GM23338 (cell line): ENCODE measurements around the gene GNL3. TPM values are rescaled to one million over a fixed set of nuclear protein-coding genes. Genes with fewer than 3 reads are reported as not detected.

ENCODE experiments used
- ATAC-seq: fragments of 200-7000 bp; cut with Tn5 transposase; 3 replicates; pipeline ENCODE4 v1.9.1; 2020
- DNase-seq: peaks from one replicate; pipeline ENCODE4 v3.0.0-alpha.2; 2015; ENCODE audit warnings: low spot score
- H2AFZ ChIP-seq: fragments of 200-600 bp; sonication (generic); 2 replicates; pipeline ENCODE4 v1.8.0; 2016; ENCODE audit warnings: antibody characterized with exemption, mild to moderate bottlenecking, moderate library complexity
- H3F3A ChIP-seq: fragments of 200-600 bp; sonication (generic); replicated peaks from 2 replicates; pipeline ENCODE4 v1.8.0; 2017; ENCODE audit warnings: antibody characterized with exemption, mixed run types, low read depth
- H3K27ac ChIP-seq: fragments of 200-600 bp; sonication (generic); 2 replicates; pipeline ENCODE4 v1.6.1; 2016; ENCODE audit warnings: low read depth
- H3K27me3 ChIP-seq: fragments of 200-600 bp; sonication (generic); 2 replicates; pipeline ENCODE4 v1.8.0; 2016; ENCODE audit warnings: mild to moderate bottlenecking, mixed run types, moderate library complexity; ENCODE audit not compliant: insufficient read depth
- H3K36me3 ChIP-seq: fragments of 200-600 bp; sonication (generic); 2 replicates; pipeline ENCODE4 v1.8.0; 2016; ENCODE audit warnings: mild to moderate bottlenecking; ENCODE audit not compliant: insufficient read depth
- H3K4me1 ChIP-seq: fragments of 200-600 bp; sonication (generic); 2 replicates; pipeline ENCODE4 v1.8.0; 2016; ENCODE audit warnings: mild to moderate bottlenecking, moderate library complexity; ENCODE audit not compliant: insufficient read depth
- H3K4me2 ChIP-seq: fragments of 200-600 bp; sonication (generic); 2 replicates; pipeline ENCODE4 v1.7.1; 2017; ENCODE audit warnings: mixed run types
- H3K4me3 ChIP-seq: fragments of 200-600 bp; sonication (generic); 2 replicates; pipeline ENCODE4 v1.6.1; 2016; ENCODE audit warnings: mixed run types
- H3K79me2 ChIP-seq: fragments of 200-600 bp; sonication (generic); replicated peaks from 2 replicates; pipeline ENCODE4 v1.8.0; 2017; ENCODE audit warnings: mild to moderate bottlenecking; ENCODE audit not compliant: insufficient read depth
- H3K9me2 ChIP-seq: fragments of 200-600 bp; sonication (generic); 2 replicates; pipeline ENCODE4 v1.8.0; 2017; ENCODE audit not compliant: insufficient read depth
- H4K20me1 ChIP-seq: fragments of 200-600 bp; sonication (generic); replicated peaks from 2 replicates; pipeline ENCODE4 v1.8.0; 2017; ENCODE audit warnings: mild to moderate bottlenecking; ENCODE audit not compliant: insufficient read depth
- H3K27ac Mint-ChIP-seq: 2 replicates; pipeline ENCODE4 v1.8.0; 2020; ENCODE audit warnings: inconsistent platforms, mild to moderate bottlenecking, moderate library complexity, mixed read lengths
- H3K27me3 Mint-ChIP-seq: 3 replicates; pipeline ENCODE4 v1.8.0; 2022; ENCODE audit warnings: low read depth, mild to moderate bottlenecking, moderate library complexity, mixed read lengths, inconsistent platforms; ENCODE audit not compliant: insufficient read depth, poor library complexity
- H3K36me3 Mint-ChIP-seq: 3 replicates; pipeline ENCODE4 v1.8.0; 2021; ENCODE audit warnings: low read depth, mild to moderate bottlenecking, inconsistent platforms, moderate library complexity, mixed read lengths
- H3K4me1 Mint-ChIP-seq: 3 replicates; pipeline ENCODE4 v1.8.0; 2020; ENCODE audit warnings: mild to moderate bottlenecking, inconsistent platforms, mixed read lengths
- H3K4me3 Mint-ChIP-seq: 3 replicates; pipeline ENCODE4 v1.8.0; 2021; ENCODE audit warnings: moderate library complexity, mild to moderate bottlenecking, inconsistent platforms, mixed read lengths
- H3K9me3 Mint-ChIP-seq: 3 replicates; pipeline ENCODE4 v1.8.0; 2020; ENCODE audit warnings: moderate library complexity, mild to moderate bottlenecking, inconsistent platforms, mixed read lengths
- CREB1 ChIP-seq: fragments of 250-450 bp; sonication (Bioruptor Pico); IDR thresholded peaks from 2 replicates; pipeline ENCODE4 v1.5.0; 2020; ENCODE audit warnings: low read depth, mild to moderate bottlenecking, moderate library complexity
- EZH2 ChIP-seq: fragments of 200-600 bp; sonication (generic); IDR thresholded peaks from one replicate; pipeline ENCODE4 v1.8.0; 2017; ENCODE audit warnings: antibody characterized with exemption, mild to moderate bottlenecking, low read depth; ENCODE audit not compliant: unreplicated experiment
- EZH2phosphoT487 ChIP-seq: fragments of 200-600 bp; sonication (generic); IDR thresholded peaks from one replicate; pipeline ENCODE4 v1.8.1; 2018; ENCODE audit warnings: antibody characterized with exemption; ENCODE audit not compliant: unreplicated experiment
- JUNB ChIP-seq: IDR thresholded peaks from one replicate; pipeline ENCODE4 v1.6.1; 2016; ENCODE audit warnings: antibody characterized with exemption; ENCODE audit not compliant: unreplicated experiment
- POLR2AphosphoS5 ChIP-seq: IDR thresholded peaks from 2 replicates; pipeline ENCODE4 v1.6.1; 2016; ENCODE audit warnings: antibody characterized with exemption, low read depth
- STAT1 ChIP-seq: IDR thresholded peaks from one replicate; pipeline ENCODE4 v1.6.1; 2016; ENCODE audit warnings: antibody characterized with exemption; ENCODE audit not compliant: unreplicated experiment
- ZNF331 ChIP-seq: fragments of 250-450 bp; sonication (Bioruptor Pico); IDR thresholded peaks from 2 replicates; pipeline ENCODE4 v1.5.0; 2020; ENCODE audit warnings: low read depth, mild to moderate bottlenecking, moderate library complexity
- ZNF462 ChIP-seq: fragments of 250-450 bp; sonication (Bioruptor Pico); IDR thresholded peaks from 2 replicates; pipeline ENCODE4 v1.5.0; 2020; ENCODE audit warnings: mild to moderate bottlenecking, moderate library complexity
- polyA plus RNA-seq: library from polyadenylated mRNA; unstranded; fragments of >200 nt; fragmentation: Nextera tagmentation; extraction: Ambion mirVana; gene quantifications from 2 replicates; pipeline ENCODE4 v1.2.1, GENCODE V29; 2016
- total RNA-seq: library from RNA; depleted of rRNA; stranded (reverse); fragments of >200 nt; shearing (Covaris generic); gene quantifications from 2 replicates; pipeline ENCODE4 v1.2.3, GENCODE V29; 2014
- TF ChIP-seq, protein P1 (sequence below): IDR thresholded peaks from 2 replicates; pipeline ENCODE4 v1.6.1; 2016; ENCODE audit warnings: antibody characterized with exemption
- TF ChIP-seq, protein P2 (sequence below): IDR thresholded peaks from one replicate; pipeline ENCODE4 v1.6.1; 2018; ENCODE audit warnings: antibody characterized with exemption; ENCODE audit not compliant: unreplicated experiment

The GNL3 gene
- total and polyA plus RNA-seq, 2 experiments from 2014 or later = 169 to 205 TPM

- no peak for ATAC-seq
- TF ChIP-seq, protein P1, sequence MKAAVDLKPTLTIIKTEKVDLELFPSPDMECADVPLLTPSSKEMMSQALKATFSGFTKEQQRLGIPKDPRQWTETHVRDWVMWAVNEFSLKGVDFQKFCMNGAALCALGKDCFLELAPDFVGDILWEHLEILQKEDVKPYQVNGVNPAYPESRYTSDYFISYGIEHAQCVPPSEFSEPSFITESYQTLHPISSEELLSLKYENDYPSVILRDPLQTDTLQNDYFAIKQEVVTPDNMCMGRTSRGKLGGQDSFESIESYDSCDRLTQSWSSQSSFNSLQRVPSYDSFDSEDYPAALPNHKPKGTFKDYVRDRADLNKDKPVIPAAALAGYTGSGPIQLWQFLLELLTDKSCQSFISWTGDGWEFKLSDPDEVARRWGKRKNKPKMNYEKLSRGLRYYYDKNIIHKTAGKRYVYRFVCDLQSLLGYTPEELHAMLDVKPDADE = no peak
- TF ChIP-seq ZNF331 = no peak
- TF ChIP-seq EZH2phosphoT487 = no peak
- TF ChIP-seq POLR2AphosphoS5 = no peak
- TF ChIP-seq CREB1 (CRISPR knock-in tag) = no peak
- Histone ChIP-seq H3K36me3 (peaks cover 61% of the 10 kb centered on the region), H4K20me1 (peaks cover 24% of the 10 kb centered on the region), H3K4me1 (peaks cover 12% of the 10 kb centered on the region; the same call in 1 of the 2 replicates), H3K27me3 (no peaks in the 10 kb centered on the region), H3K4me2 (no peak overlapping the region), H3K9me2 (no peaks in the 10 kb centered on the region), H3K4me3 (no peak overlapping the region), H2AFZ (no peak overlapping the region), H3K27ac (peak overlapping the region; percentile 8; the same call in 1 of the 2 replicates), H3K79me2 (peaks cover 71% of the 10 kb centered on the region), H3F3A (peaks cover 54% of the 10 kb centered on the region)
- peaks cover 79% of the 10 kb centered on the region for H3K36me3 Mint-ChIP-seq
- H3K4me1 Mint-ChIP-seq = peaks cover 12% of the 10 kb centered on the region
- H3K27me3 Mint-ChIP-seq = peaks cover 11% of the 10 kb centered on the region
- no peak for DNase-seq
- peak overlapping the region; percentile 99; the same call in 2 of the 3 replicates for H3K4me3 Mint-ChIP-seq
- no peak overlapping the region for H3K27ac Mint-ChIP-seq
- no peaks in the 10 kb centered on the region for H3K9me3 Mint-ChIP-seq
These were observed 2.4 kb downstream of the GNL3 start for GRCh38 chr3:52688266-52688665.

DNA sequence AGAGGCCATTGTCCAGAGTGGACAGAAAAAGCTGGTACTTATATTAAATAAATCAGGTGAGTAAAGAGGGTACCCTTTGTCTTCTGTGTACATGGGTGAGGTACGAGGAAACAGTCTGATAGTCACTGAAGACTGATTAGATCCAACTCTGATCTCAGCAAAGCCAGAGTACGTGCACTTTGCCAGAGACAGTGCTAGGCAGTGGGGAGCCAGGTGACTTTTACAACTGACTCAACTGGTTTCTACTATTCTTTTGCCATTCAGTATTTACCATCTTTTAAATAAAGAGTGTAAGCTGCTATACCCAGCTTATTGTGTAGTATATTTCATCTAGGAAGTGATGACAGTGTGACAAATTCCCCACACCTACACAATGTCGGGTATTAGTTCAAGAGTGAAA, 3.3 kb downstream of the GNL3 start:
- DNase-seq = no peak
- Histone ChIP-seq H3K4me1 (peaks cover 12% of the 10 kb centered on the region; the same call in 1 of the 2 replicates), H3K4me3 (no peak overlapping the region), H3K9me2 (no peaks in the 10 kb centered on the region), H4K20me1 (peaks cover 33% of the 10 kb centered on the region), H3K36me3 (peaks cover 69% of the 10 kb centered on the region), H2AFZ (no peak overlapping the region), H3K4me2 (no peak overlapping the region), H3K27ac (peak overlapping the region; percentile 3; the same call in 1 of the 2 replicates), H3K79me2 (peaks cover 62% of the 10 kb centered on the region), H3F3A (peaks cover 61% of the 10 kb centered on the region), H3K27me3 (no peaks in the 10 kb centered on the region)
- Mint-ChIP-seq H3K9me3 (no peaks in the 10 kb centered on the region), H3K27me3 (peaks cover 11% of the 10 kb centered on the region), H3K4me1 (peaks cover 11% of the 10 kb centered on the region), H3K4me3 (no peak overlapping the region), H3K27ac (peak overlapping the region; percentile 62; the same call in 1 of the 2 replicates), H3K36me3 (peaks cover 87% of the 10 kb centered on the region)
- no peak for ATAC-seq
- no peak for TF ChIP-seq JUNB
- TF ChIP-seq ZNF462 (CRISPR knock-in tag) = no peak
- TF ChIP-seq ZNF331 = no peak
- no peak for TF ChIP-seq EZH2
- no peak for TF ChIP-seq STAT1
- TF ChIP-seq, protein P2, sequence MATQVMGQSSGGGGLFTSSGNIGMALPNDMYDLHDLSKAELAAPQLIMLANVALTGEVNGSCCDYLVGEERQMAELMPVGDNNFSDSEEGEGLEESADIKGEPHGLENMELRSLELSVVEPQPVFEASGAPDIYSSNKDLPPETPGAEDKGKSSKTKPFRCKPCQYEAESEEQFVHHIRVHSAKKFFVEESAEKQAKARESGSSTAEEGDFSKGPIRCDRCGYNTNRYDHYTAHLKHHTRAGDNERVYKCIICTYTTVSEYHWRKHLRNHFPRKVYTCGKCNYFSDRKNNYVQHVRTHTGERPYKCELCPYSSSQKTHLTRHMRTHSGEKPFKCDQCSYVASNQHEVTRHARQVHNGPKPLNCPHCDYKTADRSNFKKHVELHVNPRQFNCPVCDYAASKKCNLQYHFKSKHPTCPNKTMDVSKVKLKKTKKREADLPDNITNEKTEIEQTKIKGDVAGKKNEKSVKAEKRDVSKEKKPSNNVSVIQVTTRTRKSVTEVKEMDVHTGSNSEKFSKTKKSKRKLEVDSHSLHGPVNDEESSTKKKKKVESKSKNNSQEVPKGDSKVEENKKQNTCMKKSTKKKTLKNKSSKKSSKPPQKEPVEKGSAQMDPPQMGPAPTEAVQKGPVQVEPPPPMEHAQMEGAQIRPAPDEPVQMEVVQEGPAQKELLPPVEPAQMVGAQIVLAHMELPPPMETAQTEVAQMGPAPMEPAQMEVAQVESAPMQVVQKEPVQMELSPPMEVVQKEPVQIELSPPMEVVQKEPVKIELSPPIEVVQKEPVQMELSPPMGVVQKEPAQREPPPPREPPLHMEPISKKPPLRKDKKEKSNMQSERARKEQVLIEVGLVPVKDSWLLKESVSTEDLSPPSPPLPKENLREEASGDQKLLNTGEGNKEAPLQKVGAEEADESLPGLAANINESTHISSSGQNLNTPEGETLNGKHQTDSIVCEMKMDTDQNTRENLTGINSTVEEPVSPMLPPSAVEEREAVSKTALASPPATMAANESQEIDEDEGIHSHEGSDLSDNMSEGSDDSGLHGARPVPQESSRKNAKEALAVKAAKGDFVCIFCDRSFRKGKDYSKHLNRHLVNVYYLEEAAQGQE = no peak
